ENCODE results near the gene CRIM1.

Gene CRIM1

DNA sequence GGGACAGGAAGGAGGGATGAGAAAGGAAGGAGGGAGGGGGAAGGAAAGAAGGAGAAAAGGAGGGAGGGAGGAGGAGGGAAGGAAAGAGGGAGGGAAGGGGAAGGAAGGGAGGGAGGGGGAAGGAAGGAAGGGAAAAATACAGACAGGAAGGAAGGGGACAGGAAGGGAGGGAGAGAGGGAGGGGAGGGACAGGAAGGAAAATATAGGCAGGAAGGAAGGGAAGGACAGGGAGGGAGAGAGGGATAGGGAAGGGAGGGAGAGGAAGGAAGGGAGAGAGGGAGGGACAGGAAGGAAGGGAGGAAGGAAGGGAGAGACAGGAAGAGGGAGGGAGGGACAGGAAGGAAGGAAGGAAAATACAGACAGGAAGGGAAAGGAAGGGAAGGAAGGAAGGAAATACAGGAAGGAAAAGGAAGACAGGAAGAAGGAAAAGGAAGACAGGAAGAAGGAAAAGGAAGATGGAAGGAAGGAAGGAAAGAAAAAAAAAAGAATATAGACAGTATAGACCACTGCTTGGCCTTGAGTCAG lies 178.8 kb downstream of the CRIM1 start:
- DNase-seq: no peak

DNA sequence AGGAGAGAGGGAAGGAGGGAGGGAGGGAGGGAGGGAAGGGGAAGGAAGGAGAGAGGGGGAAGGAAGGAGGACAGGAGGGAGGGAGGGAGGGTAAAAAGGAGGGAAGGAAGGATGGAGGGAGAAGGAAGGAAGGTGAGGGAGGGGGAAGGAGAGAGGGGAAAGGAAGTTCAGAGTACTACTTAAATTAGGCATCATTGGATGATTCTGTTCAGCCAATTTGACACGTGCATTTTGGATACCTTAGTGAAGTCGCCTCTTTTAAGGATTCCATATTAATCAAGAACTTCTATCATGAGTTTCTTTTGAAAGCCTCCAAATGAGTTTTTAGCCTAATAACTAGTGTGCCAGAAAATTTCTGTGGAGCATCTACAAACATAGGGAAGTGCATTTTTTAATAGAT lies 179.5 kb downstream of the CRIM1 start:
- no peak for DNase-seq

DNA sequence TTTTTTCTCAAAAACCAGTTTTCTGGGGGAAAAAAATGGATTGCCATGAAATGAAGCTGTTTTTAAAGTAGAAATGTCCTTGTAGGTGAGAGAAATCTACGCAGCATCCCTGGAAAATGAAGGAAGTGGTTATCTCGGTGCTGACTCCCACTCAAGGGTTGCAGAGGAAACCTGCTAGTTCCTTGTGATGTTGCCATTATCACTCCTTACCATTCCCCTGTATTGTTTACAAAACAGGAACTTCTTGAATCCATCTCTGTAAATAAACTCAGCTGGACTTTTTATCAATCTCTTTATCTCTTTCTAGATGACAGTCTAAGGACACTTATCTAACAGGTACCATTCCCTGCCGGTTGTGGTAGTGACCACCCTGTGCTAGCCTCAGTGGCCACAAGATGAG lies 181.2 kb downstream of the CRIM1 start:
- DNase-seq: no peak

- DNase-seq: no peak
Observed at GRCh38 chr2:36538335-36538734, 182.8 kb downstream of the CRIM1 start.

GRCh38 chr2:36539631-36540030 lies 184.1 kb downstream of the CRIM1 start:
- DNase-seq: no peak

- no peak for DNase-seq
Observed at GRCh38 chr2:36540986-36541754, 185.6 kb downstream of the CRIM1 start.

DNA sequence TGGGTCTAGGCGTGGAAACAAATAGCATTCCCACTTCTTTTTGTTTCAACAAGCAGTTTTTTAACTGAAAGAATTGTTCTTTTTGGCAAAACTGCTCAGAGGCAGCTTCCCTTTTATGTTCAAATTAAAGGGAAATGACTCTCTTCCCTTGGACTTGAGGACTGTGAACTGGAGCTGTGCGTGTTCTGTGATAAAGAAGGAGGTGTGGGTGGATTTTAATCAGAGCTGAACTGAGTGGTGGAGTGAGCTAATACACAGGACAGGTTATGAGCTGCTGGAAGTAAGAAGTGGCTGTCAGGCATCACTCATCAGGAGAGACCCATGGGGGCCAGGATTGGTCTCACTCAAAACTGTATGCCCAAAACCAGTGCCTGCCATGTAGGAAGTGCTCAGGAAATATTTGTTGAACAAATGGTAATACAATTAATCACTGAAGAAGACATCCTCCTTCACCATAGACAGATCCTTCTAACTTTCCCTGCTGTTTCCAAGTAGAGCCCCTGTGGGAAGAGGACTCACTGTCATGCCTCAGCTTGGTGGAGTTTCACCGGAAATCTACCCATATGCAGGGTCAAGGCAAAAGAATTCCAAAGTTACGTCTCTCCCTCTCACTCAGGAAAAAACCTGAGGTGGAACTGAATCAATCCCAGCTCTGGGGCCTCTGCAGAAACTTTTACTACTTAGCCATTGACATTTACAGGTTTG lies 186.5 kb downstream of the CRIM1 start:
- DNase-seq: no peak

DNA sequence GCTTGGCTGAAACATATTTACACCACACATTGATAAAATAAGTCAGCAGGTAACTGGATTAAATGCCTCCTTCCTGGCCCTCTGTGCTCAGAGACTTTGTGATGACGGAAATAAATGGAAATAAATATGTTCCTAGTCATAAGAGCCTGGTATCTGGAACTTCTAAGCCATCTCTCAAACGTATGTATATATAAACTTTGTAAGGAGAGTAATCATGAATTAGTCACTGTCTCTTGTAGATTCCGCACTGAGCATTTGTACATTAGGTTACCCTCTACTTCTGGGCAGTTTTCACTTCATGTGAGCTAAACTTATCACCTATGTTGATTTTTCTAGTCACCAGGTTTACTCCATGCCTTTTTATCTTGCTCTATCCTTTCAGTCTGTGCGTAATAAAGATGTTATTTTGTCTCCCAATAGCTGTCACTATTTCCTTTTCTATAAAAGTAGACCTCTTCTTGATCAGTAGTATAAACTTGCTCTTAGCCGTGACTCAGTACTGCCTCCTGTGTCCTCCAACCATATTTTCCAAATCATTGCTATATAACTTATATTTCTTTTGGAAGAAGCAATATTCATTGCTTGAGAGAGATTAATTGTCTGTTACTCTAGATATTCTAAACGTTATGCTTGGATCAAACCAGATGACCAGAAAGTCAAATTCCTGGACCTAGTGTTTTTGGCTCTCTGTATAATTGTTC lies 189.2 kb downstream of the CRIM1 start:
- DNase-seq: no peak

- DNase-seq: no peak
Observed at GRCh38 chr2:36545871-36546416, 190.4 kb downstream of the CRIM1 start.

DNA sequence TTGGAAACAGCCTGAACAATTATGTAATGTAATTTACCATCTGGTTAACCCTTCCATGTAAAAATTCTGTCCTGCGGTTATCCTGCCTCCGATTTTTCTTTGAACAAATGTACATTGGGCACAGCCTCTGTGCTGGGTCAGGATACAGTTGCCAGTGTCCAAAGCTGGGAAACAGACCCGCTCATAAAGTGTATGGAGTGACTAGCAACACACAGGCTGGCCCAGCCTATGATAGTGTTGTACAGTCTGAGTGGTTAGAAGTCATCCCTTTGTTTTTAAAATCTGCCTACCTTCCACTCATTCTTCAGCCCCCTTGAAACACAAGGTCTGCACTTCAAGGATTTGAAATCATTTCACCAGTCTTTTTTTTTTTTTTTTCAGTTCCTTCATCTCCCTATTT lies 192.3 kb downstream of the CRIM1 start:
- DNase-seq: no peak

DNA sequence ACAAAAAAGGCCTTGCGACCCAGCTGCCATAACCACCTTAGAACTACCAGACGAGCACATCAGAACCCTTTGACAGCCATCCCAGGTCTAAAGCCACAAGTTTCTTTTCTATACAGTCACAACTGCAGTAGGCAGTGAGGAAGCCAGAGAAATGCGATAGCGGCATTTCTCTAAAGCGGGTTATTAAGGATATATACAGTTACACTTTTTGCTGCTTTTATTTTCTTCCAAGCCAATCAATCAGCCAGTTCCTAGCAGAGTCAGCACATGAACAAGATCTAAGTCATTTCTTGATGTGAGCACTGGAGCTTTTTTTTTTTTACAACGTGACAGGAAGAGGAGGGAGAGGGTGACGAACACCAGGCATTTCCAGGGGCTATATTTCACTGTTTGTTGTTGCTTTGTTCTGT lies 193.6 kb downstream of the CRIM1 start:
- no peak for DNase-seq

- no peak for DNase-seq
Observed at GRCh38 chr2:36550006-36550405, 194.4 kb downstream of the CRIM1 start.

GRCh38 chr2:36553683-36554082 lies 198.1 kb downstream of the CRIM1 start:
- DNase-seq: no peak

GRCh38 chr2:36554531-36554930 lies 199.0 kb downstream of the CRIM1 start:
- no peak for DNase-seq

GRCh38 chr2:36555789-36556188 lies 200.2 kb downstream of the CRIM1 start:
- DNase-seq: no peak

GRCh38 chr2:36556842-36557241 lies 201.3 kb downstream of the CRIM1 start:
- DNase-seq: no peak

GRCh38 chr2:36559221-36559942 lies 203.8 kb downstream of the CRIM1 start:
- DNase-seq: no peak

- no peak for DNase-seq
Observed at GRCh38 chr2:36560726-36561125, 205.1 kb downstream of the CRIM1 start.

GRCh38 chr2:36561237-36561944 lies 205.8 kb downstream of the CRIM1 start:
- DNase-seq: no peak

DNA sequence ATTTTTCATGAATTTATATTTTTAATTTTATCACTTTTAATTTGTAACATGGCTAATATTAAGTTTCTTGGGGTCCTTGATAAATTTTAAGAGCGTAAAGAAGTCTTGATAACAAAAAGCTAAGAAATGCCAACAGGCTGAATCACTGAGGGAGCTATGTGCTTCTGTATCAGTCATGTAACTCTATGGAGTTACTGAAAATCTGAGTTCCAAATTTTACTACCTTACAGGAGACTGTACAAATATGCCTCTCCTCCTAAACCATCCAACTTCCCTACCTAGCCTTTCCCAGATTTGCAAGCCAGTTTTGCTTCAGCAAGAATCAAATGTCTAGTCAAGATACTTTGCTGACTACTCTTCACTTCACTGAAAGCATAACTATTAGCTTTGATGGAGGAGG lies 206.7 kb downstream of the CRIM1 start:
- no peak for DNase-seq

GRCh38 chr2:36562973-36563532 lies 207.5 kb downstream of the CRIM1 start:
- no peak for DNase-seq

Measured in stimulated activated CD4-positive, alpha-beta T cell treated with anti-CD3 and anti-CD28 coated beads, Interleukin-1b, Interleukin-23, amount 100 ng/mL, for 48 hours (primary cell).